ENCODE data around the gene RFTN1.

DNA sequence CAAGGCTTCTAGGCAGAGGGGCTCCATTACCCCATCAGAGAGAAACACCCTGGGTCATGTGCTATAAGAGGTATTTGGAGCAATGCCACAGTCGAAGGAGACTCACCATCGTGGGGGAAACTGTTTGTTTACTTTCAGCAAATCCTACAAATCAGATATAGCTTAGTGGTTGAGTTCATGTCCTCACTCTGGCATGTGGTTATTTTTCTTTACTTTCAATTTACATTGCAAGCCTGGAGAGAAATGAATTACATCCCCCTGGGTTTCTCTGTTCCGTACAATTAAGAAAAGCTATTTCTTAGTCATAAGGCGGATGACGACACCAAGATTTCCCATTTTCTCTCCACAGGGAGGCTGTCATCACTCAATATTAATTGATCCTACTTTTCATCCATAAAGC is 36.9 kb downstream of the RFTN1 start:
- TF ChIP-seq, protein P1, sequence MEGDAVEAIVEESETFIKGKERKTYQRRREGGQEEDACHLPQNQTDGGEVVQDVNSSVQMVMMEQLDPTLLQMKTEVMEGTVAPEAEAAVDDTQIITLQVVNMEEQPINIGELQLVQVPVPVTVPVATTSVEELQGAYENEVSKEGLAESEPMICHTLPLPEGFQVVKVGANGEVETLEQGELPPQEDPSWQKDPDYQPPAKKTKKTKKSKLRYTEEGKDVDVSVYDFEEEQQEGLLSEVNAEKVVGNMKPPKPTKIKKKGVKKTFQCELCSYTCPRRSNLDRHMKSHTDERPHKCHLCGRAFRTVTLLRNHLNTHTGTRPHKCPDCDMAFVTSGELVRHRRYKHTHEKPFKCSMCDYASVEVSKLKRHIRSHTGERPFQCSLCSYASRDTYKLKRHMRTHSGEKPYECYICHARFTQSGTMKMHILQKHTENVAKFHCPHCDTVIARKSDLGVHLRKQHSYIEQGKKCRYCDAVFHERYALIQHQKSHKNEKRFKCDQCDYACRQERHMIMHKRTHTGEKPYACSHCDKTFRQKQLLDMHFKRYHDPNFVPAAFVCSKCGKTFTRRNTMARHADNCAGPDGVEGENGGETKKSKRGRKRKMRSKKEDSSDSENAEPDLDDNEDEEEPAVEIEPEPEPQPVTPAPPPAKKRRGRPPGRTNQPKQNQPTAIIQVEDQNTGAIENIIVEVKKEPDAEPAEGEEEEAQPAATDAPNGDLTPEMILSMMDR (IDR thresholded peaks at IDR 0.05): no peak
- no peak for TF ChIP-seq POLR2A (IDR thresholded peaks at IDR 0.05)
